Fibroblast of the aortic adventitia (primary cell): ENCODE measurements around the gene KPNB1. TPM values are rescaled to one million over a fixed set of nuclear protein-coding genes. Genes with fewer than 3 reads are reported as not detected.

Experiments
- DNase-seq: peaks from one replicate; pipeline ENCODE4 v3.0.0-alpha.2; 2010; ENCODE audit warnings: low read depth
- H3K4me3 ChIP-seq: 2 replicates; pipeline ENCODE4 v1.5.1; 2011; ENCODE audit warnings: low read depth, mild to moderate bottlenecking, control low read depth, low read length, moderate library complexity
- CTCF ChIP-seq: IDR thresholded peaks from 2 replicates; pipeline ENCODE4 v1.5.1; 2011; ENCODE audit warnings: mild to moderate bottlenecking, low read length, control low read depth, inconsistent platforms; ENCODE audit not compliant: insufficient read depth
- total RNA-seq: library from RNA; depleted of rRNA; stranded (reverse); fragments of >200 nt; gene quantifications from 2 replicates; pipeline ENCODE4 v1.2.3, GENCODE V29; 2012; ENCODE audit warnings: low replicate concordance

Gene KPNB1
- total RNA-seq, 1 donor, result 473 TPM

DNA sequence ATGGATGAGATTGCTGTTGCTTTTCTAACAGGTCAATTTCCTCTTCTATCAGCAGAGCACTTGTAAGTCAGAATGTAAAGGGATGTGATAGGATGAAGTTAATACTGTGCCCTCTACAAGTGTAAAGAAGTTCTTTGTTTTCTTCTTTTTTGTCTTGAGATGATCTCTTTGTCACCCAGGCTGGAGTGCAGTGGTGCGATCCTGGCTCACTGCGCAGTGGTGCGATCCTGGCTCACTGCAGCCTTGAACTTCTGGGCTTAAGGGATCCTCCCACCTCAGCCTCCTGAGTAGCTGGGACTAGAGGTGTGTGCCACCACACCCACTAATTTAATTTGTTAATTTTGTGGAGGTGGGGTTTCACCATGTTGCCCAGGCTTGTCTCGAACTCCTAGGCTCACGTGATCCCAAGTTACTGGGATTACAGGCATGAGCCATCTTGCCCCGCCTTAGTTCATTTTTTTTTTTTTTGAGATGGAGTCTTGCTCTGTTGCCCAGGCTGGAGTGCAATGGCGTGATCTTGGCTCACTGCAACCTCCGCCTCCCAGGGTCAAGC is 21.6 kb upstream of the KPNB1 start:
- TF ChIP-seq CTCF, result no peak
- DNase-seq, result no peak
- H3K4me3 ChIP-seq, result no peak overlapping the region

- no peak for TF ChIP-seq CTCF
- no peak overlapping the region for H3K4me3 ChIP-seq
- no peak for DNase-seq
Observed at GRCh38 chr17:47629826-47630225, 19.9 kb upstream of the KPNB1 start.

- TF ChIP-seq CTCF, result no peak
- no peak for DNase-seq
- no peak overlapping the region for H3K4me3 ChIP-seq
Observed at GRCh38 chr17:47630614-47631013, 19.1 kb upstream of the KPNB1 start.

DNA sequence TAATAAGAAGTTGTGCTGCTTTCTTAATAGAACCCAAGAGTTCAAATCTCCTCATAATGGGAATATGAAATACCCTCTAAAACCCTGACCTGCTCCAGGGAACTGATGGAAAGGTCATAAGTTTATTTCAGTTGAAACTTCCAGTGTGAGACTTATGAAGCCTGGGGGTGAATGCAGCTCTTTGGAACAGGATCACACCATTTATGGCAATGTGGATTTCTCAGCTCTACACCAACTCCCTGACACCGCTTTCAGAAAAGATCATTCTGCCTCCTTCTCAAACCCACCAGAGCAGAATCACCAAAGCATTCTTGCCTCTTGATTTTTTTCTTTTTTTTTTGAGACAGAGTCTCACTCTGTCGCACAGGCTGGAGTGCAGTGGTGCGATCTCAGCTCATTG is 16.7 kb upstream of the KPNB1 start:
- TF ChIP-seq CTCF, result no peak
- no peak for DNase-seq
- H3K4me3 ChIP-seq, result no peak overlapping the region

GRCh38 chr17:47633996-47634395 is 15.7 kb upstream of the KPNB1 start:
- TF ChIP-seq CTCF, result no peak
- DNase-seq, result no peak
- H3K4me3 ChIP-seq, result no peak overlapping the region

GRCh38 chr17:47634870-47635269 is 14.8 kb upstream of the KPNB1 start:
- H3K4me3 ChIP-seq, result no peak overlapping the region
- no peak for DNase-seq
- no peak for TF ChIP-seq CTCF

DNA sequence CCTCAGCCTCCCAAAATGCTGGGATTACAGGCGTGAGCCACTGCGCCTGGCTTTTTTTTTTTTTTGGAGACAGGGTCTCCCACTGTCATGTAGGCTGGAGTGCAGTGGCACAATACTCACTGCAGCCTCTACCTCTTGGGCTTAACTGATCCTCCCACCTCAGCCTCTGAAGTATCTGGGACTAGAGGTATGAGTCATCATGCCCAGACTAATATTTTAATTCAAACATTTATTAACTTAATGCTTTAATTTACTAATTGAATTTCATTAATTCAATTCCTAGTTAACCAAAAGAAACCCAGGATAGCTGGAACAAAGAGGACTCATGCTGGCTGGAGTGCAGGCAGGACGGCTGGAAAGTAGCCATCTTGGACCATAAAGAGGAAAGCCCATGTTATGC is 14.0 kb upstream of the KPNB1 start:
- DNase-seq, result no peak
- no peak overlapping the region for H3K4me3 ChIP-seq
- no peak for TF ChIP-seq CTCF
